Endothelial cell of umbilical vein (primary cell): ENCODE measurements around the gene RGS10. TPM values are rescaled to one million over a fixed set of nuclear protein-coding genes. Genes with fewer than 3 reads are reported as not detected.

ENCODE experiments used
- BruUV-seq: library from RNA; stranded (reverse); fragments of 400-500 nt; replicated peaks from 2 replicates; lab custom pipeline; 2021; lab: Mats Ljungman, UMichigan
- CTCF ChIA-PET: fragments of 300-600, 350-600 bp; sonication (Branson Sonifier 250); formaldehyde crosslinking; loops from one replicate; lab custom pipeline; 2021; ENCODE audit warnings: antibody characterized with exemption, inconsistent platforms; lab: Charles Lee
- POLR2A ChIA-PET: fragments of 300-600, 350-600 bp; sonication (Branson Sonifier 250); formaldehyde crosslinking; loops from one replicate; lab custom pipeline; 2021; ENCODE audit warnings: antibody characterized with exemption, inconsistent platforms; lab: Charles Lee
- DNase-seq: peaks from one replicate; pipeline ENCODE4 v3.0.0-alpha.2; 2011; ENCODE audit warnings: low read depth, low spot score
- FAIRE-seq: peaks from 2 replicates; lab custom pipeline; 2011; peaks lifted over from hg19 to GRCh38; lab: Jason Lieb, UNC
- H2AFZ ChIP-seq: 2 replicates; pipeline ENCODE4 v1.6.0; 2012; ENCODE audit warnings: low read depth, low read length, control low read depth, inconsistent platforms
- H3K27ac ChIP-seq: 2 replicates; pipeline ENCODE4 v1.5.1; 2011; ENCODE audit warnings: low read depth, mild to moderate bottlenecking, control low read depth, low read length, moderate library complexity; ENCODE audit not compliant: insufficient read depth
- H3K27me3 ChIP-seq, 2 experiments: 2 replicates each; pipeline versions ENCODE4 v1.6.0 to v1.6.1; 2011; ENCODE audit warnings: low read length in 2 of 2, mixed read lengths in 1 of 2; ENCODE audit not compliant: control insufficient read depth in 2 of 2, insufficient read depth in 2 of 2
- H3K36me3 ChIP-seq, 2 experiments: 2 replicates in 1 of 2; 3 replicates in 1 of 2; pipeline ENCODE4 v1.5.1; 2011; ENCODE audit warnings: low read length in 2 of 2, mild to moderate bottlenecking in 1 of 2, moderate library complexity in 1 of 2; ENCODE audit not compliant: control insufficient read depth in 2 of 2, insufficient read depth in 2 of 2; ENCODE audit errors: extremely low read depth in 1 of 2
- H3K4me1 ChIP-seq: 3 replicates; pipeline ENCODE4 v1.5.1; 2011; ENCODE audit warnings: mild to moderate bottlenecking, low read length; ENCODE audit not compliant: control insufficient read depth, insufficient read depth; ENCODE audit errors: extremely low read depth
- H3K4me2 ChIP-seq: 2 replicates; pipeline ENCODE4 v1.6.1; 2011; ENCODE audit warnings: low read length, control low read depth, mixed read lengths; ENCODE audit not compliant: insufficient read depth
- H3K4me3 ChIP-seq, 3 experiments: fragments of 200-600 bp in 1 of 3; sonication (generic), shearing (Covaris generic) in 1 of 3; replicated peaks in 1 of 3; 2 replicates each; pipeline ENCODE4 v1.5.1; 2011 to 2016; ENCODE audit warnings: control low read depth in 3 of 3, low read length in 3 of 3, mild to moderate bottlenecking in 2 of 3, inconsistent platforms in 1 of 3, low read depth in 1 of 3, moderate library complexity in 1 of 3; ENCODE audit not compliant: insufficient read depth in 1 of 3
- H3K79me2 ChIP-seq: 2 replicates; pipeline ENCODE4 v1.6.0; 2012; ENCODE audit warnings: low read length, inconsistent platforms; ENCODE audit not compliant: control insufficient read depth, insufficient read depth
- H3K9ac ChIP-seq: replicated peaks from 2 replicates; pipeline ENCODE3; 2011; ENCODE audit warnings: low read length, control low read depth; ENCODE audit not compliant: insufficient read depth; ENCODE audit errors: extremely low read depth
- H3K9me1 ChIP-seq: replicated peaks from 3 replicates; pipeline ENCODE4 v1.6.0; 2011; ENCODE audit warnings: mild to moderate bottlenecking, low read length; ENCODE audit not compliant: control insufficient read depth, insufficient read depth; ENCODE audit errors: extremely low read depth
- H3K9me3 ChIP-seq: replicated peaks from 2 replicates; pipeline ENCODE4 v1.5.1; 2012; ENCODE audit warnings: low read length, inconsistent platforms; ENCODE audit not compliant: control insufficient read depth, insufficient read depth
- H4K20me1 ChIP-seq: replicated peaks from 2 replicates; pipeline ENCODE3; 2011; ENCODE audit warnings: mild to moderate bottlenecking, low read length; ENCODE audit not compliant: control insufficient read depth, insufficient read depth; ENCODE audit errors: extremely low read depth
- EZH2 ChIP-seq: IDR thresholded peaks from 2 replicates; pipeline ENCODE4 v1.6.1; 2012; ENCODE audit warnings: borderline replicate concordance, low read depth, mild to moderate bottlenecking, moderate library complexity, low read length, inconsistent platforms; ENCODE audit not compliant: severe bottlenecking
- FOS ChIP-seq: IDR thresholded peaks from 2 replicates; pipeline ENCODE4 v1.6.1; 2011; ENCODE audit warnings: mild to moderate bottlenecking, low read length, moderate library complexity, borderline replicate concordance; ENCODE audit not compliant: insufficient read depth
- GATA2 ChIP-seq: IDR thresholded peaks from 2 replicates; pipeline ENCODE4 v1.7.0; 2011; ENCODE audit warnings: low read depth, mild to moderate bottlenecking, moderate library complexity, mixed read lengths, low read length; ENCODE audit not compliant: insufficient read length, insufficient read depth
- JUN ChIP-seq: IDR thresholded peaks from 2 replicates; pipeline ENCODE4 v1.6.1; 2011; ENCODE audit warnings: borderline replicate concordance, low read depth; ENCODE audit not compliant: insufficient read length, insufficient read depth
- MYC ChIP-seq: IDR thresholded peaks from one replicate; pipeline ENCODE4 v1.6.1; 2011; ENCODE audit warnings: mild to moderate bottlenecking, low read depth, low read length
- POLR2A ChIP-seq: IDR thresholded peaks from 2 replicates; pipeline ENCODE4 v1.6.1; 2012; ENCODE audit warnings: low read depth, mild to moderate bottlenecking, control low read depth, low read length
- POLR2AphosphoS5 ChIP-seq: IDR thresholded peaks from 2 replicates; pipeline ENCODE4 v1.6.1; 2012; ENCODE audit warnings: low read depth, mild to moderate bottlenecking, control low read depth, low read length, moderate library complexity; ENCODE audit not compliant: insufficient read depth
- dilution Hi-C: fragments of 300-500 bp; cut with MboI; formaldehyde crosslinking; loops from one replicate; pipeline ENCODE4 v1.15.0; 2019; ENCODE audit warnings: low sequenced_read_pairs; ENCODE audit not compliant: extremely low pct_ligation_motif_present
- intact Hi-C: fragments of 100-400 bp; cut with micrococcal nuclease; formaldehyde crosslinking; loops from one replicate; pipeline ENCODE4 v1.10.0; 2022
- polyA plus RNA-seq, 4 experiments: library from polyadenylated mRNA; depleted of rRNA in 3 of 4; stranded (reverse) in 3 of 4; unstranded in 1 of 4; fragments of >200 nt; gene quantifications; 2 replicates each; pipeline versions ENCODE4 v1.2.1 to v1.2.3, GENCODE V29; 2011 to 2012; ENCODE audit warnings: missing spikeins in 1 of 4
- total RNA-seq: library from RNA; stranded (reverse); gene quantifications from 2 replicates; pipeline ENCODE4 v1.2.3, GENCODE V29; 2021
- TF ChIP-seq, protein P1 (sequence below): IDR thresholded peaks from 2 replicates; pipeline ENCODE4 v1.6.1; 2011; ENCODE audit not compliant: insufficient read depth, insufficient read length
- TF ChIP-seq, protein P2 (sequence below), 2 donors: IDR thresholded peaks; 1 replicate in 1 of 2; 2 replicates in 1 of 2; pipeline ENCODE4 v1.5.1; 2011; ENCODE audit warnings: low read length in 2 of 2, mild to moderate bottlenecking in 2 of 2, moderate library complexity in 2 of 2, control low read depth in 1 of 2, inconsistent platforms in 1 of 2, low read depth in 1 of 2; ENCODE audit not compliant: insufficient read depth in 1 of 2; ENCODE audit errors: extremely low read depth in 1 of 2

Gene RGS10
- total and polyA plus RNA-seq, 2 donors (not counting 3 experiments of a cell fraction or from before 2014, with no cell fraction given), result 7.8 to 22.4 TPM

- Histone ChIP-seq H3K79me2 (no peaks in the 10 kb centered on the region), H3K9me1 (no peaks in the 10 kb centered on the region), H2AFZ (peak overlapping the region; percentile 39), H3K27me3 (no peaks in the 10 kb centered on the region), H3K27ac (no peak overlapping the region), H3K4me2 (no peak overlapping the region), H3K9ac (no peak overlapping the region), H3K9me3 (no peaks in the 10 kb centered on the region), H3K36me3 (no peaks in the 10 kb centered on the region), H3K4me1 (no peaks in the 10 kb centered on the region), H4K20me1 (no peaks in the 10 kb centered on the region), H3K4me3 (no peak overlapping the region)
- FAIRE-seq (no peak), DNase-seq (no peak)
- no peak for TF ChIP-seq GATA2
- TF ChIP-seq, protein P1, sequence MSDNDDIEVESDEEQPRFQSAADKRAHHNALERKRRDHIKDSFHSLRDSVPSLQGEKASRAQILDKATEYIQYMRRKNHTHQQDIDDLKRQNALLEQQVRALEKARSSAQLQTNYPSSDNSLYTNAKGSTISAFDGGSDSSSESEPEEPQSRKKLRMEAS, result no peak
- no peak for TF ChIP-seq JUN
- TF ChIP-seq MYC, result no peak
- no peak for TF ChIP-seq POLR2AphosphoS5
- no peak for TF ChIP-seq POLR2A
- TF ChIP-seq FOS, result no peak
- no peak for TF ChIP-seq EZH2
- TF ChIP-seq, protein P2, sequence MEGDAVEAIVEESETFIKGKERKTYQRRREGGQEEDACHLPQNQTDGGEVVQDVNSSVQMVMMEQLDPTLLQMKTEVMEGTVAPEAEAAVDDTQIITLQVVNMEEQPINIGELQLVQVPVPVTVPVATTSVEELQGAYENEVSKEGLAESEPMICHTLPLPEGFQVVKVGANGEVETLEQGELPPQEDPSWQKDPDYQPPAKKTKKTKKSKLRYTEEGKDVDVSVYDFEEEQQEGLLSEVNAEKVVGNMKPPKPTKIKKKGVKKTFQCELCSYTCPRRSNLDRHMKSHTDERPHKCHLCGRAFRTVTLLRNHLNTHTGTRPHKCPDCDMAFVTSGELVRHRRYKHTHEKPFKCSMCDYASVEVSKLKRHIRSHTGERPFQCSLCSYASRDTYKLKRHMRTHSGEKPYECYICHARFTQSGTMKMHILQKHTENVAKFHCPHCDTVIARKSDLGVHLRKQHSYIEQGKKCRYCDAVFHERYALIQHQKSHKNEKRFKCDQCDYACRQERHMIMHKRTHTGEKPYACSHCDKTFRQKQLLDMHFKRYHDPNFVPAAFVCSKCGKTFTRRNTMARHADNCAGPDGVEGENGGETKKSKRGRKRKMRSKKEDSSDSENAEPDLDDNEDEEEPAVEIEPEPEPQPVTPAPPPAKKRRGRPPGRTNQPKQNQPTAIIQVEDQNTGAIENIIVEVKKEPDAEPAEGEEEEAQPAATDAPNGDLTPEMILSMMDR (IDR thresholded peaks at IDR 0.05; ENCODE audit: extremely low read depth in 1 of 2, insufficient read depth in 1 of 2, low read depth in 1 of 2, low read length in 2 of 2), result no peak
- CTCF ChIA-PET, result interaction anchor here (1.0 to 2.4 kb wide), 4 partner anchors 12 to 294 kb away, joined by 3 to 7 read pairs (median 4); no protein-coding TSS in a partner anchor
- POLR2A ChIA-PET, result no interaction called here
- BruUV-seq, result no TSS peak
- dilution Hi-C loops (no loop called here), intact Hi-C loops (loop anchor here (5.0 kb wide), 1 partner anchor 356 kb away; no protein-coding TSS in a partner anchor)
These were observed 49.4 kb downstream of the RGS10 start for GRCh38 chr10:119493155-119493554.
